GM10847 (cell line): ENCODE data around the gene TRAF7.

ENCODE experiments used
- POLR2A ChIP-seq: IDR thresholded peaks from 2 replicates; pipeline ENCODE4 v1.6.1; 2011; ENCODE audit not compliant: insufficient read length; ENCODE audit errors: extremely low read depth

The TRAF7 gene

GRCh38 chr16:2205104-2205966, 49.8 kb downstream of the TRAF7 start, which contains the start of gene MLST8:
Gene MLST8, plus strand, starts transcription at chr16:2205454. Its CDS starts 632 bp downstream, at chr16:2206086.
- TF ChIP-seq POLR2A = peak; percentile 90

DNA sequence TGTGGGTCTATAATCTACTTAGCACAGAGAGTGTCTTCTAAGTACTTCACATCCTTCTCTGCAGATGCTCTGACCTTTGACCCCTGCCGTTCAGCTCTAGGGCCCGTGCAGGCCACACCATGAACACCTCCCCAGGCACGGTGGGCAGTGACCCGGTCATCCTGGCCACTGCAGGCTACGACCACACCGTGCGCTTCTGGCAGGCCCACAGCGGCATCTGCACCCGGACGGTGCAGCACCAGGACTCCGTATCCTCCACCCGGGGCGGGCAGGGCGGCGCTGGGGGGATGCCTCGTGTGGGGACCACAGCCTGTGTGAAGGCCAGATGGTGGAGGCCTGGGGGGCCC, 50.4 kb downstream of the TRAF7 start:
- no peak for TF ChIP-seq POLR2A

- no peak for TF ChIP-seq POLR2A
Observed at GRCh38 chr16:2206420-2206779, 50.8 kb downstream of the TRAF7 start.

DNA sequence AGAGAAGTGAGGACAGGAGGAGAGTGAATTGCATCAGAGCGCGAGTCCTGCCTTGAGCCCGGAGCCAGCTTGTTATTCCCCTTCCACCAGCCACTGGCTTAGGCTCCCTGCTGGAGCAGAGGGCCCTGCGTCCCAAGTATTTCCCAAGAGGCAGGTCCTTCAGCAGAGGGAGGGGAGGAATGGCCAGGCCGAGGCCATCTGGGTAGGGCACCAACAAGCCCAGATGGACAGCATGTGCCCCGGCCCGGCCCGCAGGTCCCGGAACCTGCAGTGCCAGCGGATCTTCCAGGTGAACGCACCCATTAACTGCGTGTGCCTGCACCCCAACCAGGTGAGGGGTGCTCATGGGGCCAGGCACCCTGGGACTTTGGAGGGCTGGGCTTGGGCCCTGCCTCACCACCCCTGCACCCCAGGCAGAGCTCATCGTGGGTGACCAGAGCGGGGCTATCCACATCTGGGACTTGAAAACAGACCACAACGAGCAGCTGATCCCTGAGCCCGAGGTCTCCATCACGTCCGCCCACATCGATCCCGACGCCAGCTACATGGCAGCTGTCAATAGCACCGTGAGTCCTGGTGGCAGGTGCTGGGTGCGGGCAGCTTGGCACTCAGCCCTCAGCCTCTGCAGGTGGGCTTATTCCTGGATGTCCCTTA, 51.3 kb downstream of the TRAF7 start:
- TF ChIP-seq POLR2A = no peak

DNA sequence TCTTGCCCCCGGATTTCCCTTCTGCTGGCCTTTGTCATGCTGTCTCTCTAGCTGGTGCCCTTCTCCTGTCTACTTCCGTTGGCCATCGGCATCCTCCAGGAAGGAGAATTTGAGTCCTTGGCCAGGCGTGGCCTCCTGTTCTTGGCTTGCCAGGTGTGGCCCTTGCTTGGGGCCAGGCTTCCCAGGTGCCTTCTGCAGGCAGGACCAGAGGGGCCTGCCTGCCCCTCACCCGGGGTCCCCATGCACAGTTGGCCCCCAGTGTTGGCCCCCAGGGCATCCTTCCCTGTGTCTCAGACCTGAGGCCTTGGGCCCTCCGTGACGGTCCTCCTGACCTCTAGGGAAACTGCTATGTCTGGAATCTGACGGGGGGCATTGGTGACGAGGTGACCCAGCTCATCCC, 52.3 kb downstream of the TRAF7 start:
- TF ChIP-seq POLR2A = no peak

- no peak for TF ChIP-seq POLR2A
Observed at GRCh38 chr16:2208308-2208707, 52.7 kb downstream of the TRAF7 start.

GRCh38 chr16:2208772-2209171, 53.2 kb downstream of the TRAF7 start:
- no peak for TF ChIP-seq POLR2A

GRCh38 chr16:2209258-2210008, 53.9 kb downstream of the TRAF7 start:
- no peak for TF ChIP-seq POLR2A

DNA sequence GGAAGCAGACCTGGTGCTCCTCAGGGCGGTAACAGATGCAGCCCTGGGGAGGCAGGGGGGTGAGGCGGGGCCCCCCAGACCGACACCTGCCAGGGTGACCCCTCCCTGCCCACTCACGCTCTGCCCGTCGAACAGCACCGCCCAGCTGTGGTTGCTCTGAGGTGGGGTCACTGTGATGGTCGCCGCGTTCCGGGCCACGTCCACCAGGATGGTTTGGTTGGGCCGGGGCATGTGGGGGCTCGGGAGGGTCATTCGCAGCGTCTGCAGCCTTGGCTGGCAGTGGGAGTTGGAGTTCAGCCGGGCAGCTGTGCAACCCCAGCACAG, 54.4 kb downstream of the TRAF7 start:
- no peak for TF ChIP-seq POLR2A

DNA sequence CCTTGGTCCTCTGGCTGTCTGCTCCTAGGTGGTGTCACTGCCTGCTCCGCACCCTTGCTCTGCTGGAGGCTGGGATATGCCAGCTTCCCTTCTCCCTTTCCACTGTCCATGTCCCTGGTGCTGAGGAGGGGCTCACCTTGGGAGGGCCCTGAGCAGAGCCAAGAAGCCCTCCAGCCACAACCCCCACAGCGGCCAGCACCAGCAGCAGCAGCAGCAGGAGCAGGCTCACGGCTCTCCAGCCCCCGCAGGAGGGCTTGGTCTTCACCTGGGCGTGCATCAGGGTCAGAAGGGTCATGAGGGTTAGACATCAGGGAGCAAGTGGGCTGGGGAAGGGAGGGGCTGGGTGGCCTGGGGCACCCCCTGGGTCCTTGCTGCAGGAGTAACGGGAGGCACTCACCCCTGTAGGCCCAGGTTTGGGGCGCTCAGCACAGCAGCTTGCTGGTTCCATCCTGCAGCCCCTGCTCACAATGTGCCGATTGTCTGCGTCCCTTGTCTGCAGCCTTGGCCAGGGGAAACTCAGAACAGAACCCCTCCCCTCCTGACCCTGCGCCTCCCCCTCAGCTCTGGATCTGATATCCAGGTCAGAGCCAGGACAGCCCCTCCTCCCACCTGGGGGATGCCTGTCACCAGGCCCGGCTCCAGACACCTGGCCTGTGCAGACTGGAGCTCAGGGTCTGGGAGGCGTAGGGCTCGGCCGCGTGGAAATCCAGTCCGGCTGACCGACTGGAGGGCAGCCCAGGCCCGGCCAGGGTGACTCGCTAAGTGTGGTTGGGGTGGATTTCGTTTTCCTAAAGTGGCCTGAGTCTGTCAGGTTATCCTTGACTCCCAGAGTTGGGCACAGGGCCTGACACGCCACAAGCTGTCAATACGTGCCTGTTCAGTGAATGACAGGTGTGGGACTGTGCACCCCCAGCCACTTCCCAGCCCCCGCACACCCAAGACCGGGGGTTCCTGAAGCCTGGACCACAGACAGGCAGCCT, 55.1 kb downstream of the TRAF7 start, which contains the start of gene BRICD5:
BRICD5 (minus strand) TSS at position 478 of the 980 bp plus-strand sequence; CDS start at position 448, 30 bp downstream.
- no peak for TF ChIP-seq POLR2A

DNA sequence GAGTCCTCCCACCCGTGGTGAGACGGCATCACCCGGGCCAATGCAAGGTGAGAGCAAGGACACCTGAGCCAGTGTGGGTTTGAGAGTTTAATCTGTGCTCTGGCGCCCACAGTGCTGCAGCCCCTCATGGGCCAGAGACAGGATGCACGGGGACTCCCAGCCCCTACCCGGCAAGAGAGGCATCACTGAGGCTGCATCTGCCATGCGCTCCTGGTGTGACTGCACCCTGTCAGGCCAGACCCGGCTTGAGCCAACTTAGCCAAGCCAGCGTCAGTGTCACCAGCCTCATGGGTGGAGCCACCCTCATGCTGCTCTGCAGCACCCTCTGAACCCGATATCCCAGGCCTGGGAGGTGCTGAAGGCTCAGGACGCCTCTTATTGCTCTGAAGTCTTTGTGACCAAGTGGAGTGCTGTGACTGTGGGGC, 56.4 kb downstream of the TRAF7 start:
- TF ChIP-seq POLR2A = no peak

GRCh38 chr16:2212362-2213324, 57.1 kb downstream of the TRAF7 start:
- no peak for TF ChIP-seq POLR2A
